ENCODE measurements around the gene POU6F1. TPM values are rescaled to one million over a fixed set of nuclear protein-coding genes. Genes with fewer than 3 reads are reported as not detected.

Gene POU6F1
- polyA plus RNA-seq, 3 donors = 0.65 to 5.2 TPM; not detected in 1

- Histone ChIP-seq H3K36me3 (replicated peaks in 1 of 2; ENCODE audit: control insufficient read depth in 1 of 2, insufficient read depth in 2 of 2, low read length in 2 of 2) (no peaks in the 10 kb centered on the region), H3K9ac (ENCODE audit: insufficient read depth, low read length, poor library complexity, severe bottlenecking) (no peak overlapping the region), H3K4me2 (replicated peaks; ENCODE audit: extremely low read depth, low read length, poor library complexity, severe bottlenecking) (no peak overlapping the region), H4K20me1 (ENCODE audit: insufficient read depth, low read length) (no peaks in the 10 kb centered on the region), H3K27ac (ENCODE audit: low read depth in 1 of 2, low read length in 2 of 2) (no peak overlapping the region), H3K9me3 (replicated peaks in 1 of 2; ENCODE audit: control insufficient read depth in 1 of 2, insufficient read depth in 1 of 2, low read length in 2 of 2) (no peaks in the 10 kb centered on the region), H2AFZ (ENCODE audit: insufficient read depth, low read depth, low read length, poor library complexity, severe bottlenecking) (no peak overlapping the region), H3K27me3 (ENCODE audit: control insufficient read depth in 2 of 2, insufficient read depth in 2 of 2, low read length in 2 of 2) (no peaks in the 10 kb centered on the region), H3K4me1 (ENCODE audit: control insufficient read depth in 1 of 2, insufficient read depth in 2 of 2, low read length in 2 of 2) (no peaks in the 10 kb centered on the region), H3K79me2 (ENCODE audit: insufficient read depth, low read length) (no peaks in the 10 kb centered on the region), H3K4me3 (replicated peaks in 1 of 3; ENCODE audit: low read depth in 2 of 3, low read length in 3 of 3) (no peak overlapping the region)
- Mint-ChIP-seq H3K9me3 (peaks cover 0 to 2% (median 0%) of the 10 kb centered on the region in 7 donors), H3K4me3 (no peak overlapping the region), H3K27ac (no peak overlapping the region), H3K27me3 (ENCODE audit: low read depth in 3 of 3) (peaks cover 0 to 1% (median 0%) of the 10 kb centered on the region in 3 donors), H3K36me3 (peaks cover 1 to 4% of the 10 kb centered on the region in 2 donors), H3K4me1 (no peaks in the 10 kb centered on the region)
- WGBS (ENCODE audit: insufficient coverage) = 93% methylated on average over 14 of the region's 14 CpGs
- intact Hi-C loops (cut with micrococcal nuclease) = no loop called here
- DNase-seq = no peak
- TF ChIP-seq CTCF (IDR thresholded peaks at IDR 0.05) = no peak
These were observed 28.0 kb downstream of the POU6F1 start for GRCh38 chr12:51189790-51190355.

GRCh38 chr12:51188359-51189051, 29.4 kb downstream of the POU6F1 start:
- no peaks in the 10 kb centered on the region for H3K9me3 ChIP-seq (replicated peaks in 1 of 2; ENCODE audit: control insufficient read depth in 1 of 2, insufficient read depth in 1 of 2, low read length in 2 of 2)
- no peak overlapping the region for H3K4me3 Mint-ChIP-seq
- no peak overlapping the region for H2AFZ ChIP-seq (ENCODE audit: insufficient read depth, low read depth, low read length, poor library complexity, severe bottlenecking)
- no peak overlapping the region for H3K27ac ChIP-seq (ENCODE audit: low read depth in 1 of 2, low read length in 2 of 2)
- intact Hi-C loops (cut with micrococcal nuclease) = no loop called here
- peaks cover 1 to 4% of the 10 kb centered on the region in 2 donors for H3K36me3 Mint-ChIP-seq
- H3K4me2 ChIP-seq (replicated peaks; ENCODE audit: extremely low read depth, low read length, poor library complexity, severe bottlenecking) = no peak overlapping the region
- no peak for DNase-seq
- H3K9ac ChIP-seq (ENCODE audit: insufficient read depth, low read length, poor library complexity, severe bottlenecking) = no peak overlapping the region
- no peaks in the 10 kb centered on the region for H3K27me3 ChIP-seq (ENCODE audit: control insufficient read depth in 2 of 2, insufficient read depth in 2 of 2, low read length in 2 of 2)
- peaks cover 0 to 2% (median 1%) of the 10 kb centered on the region in 3 donors for H3K27me3 Mint-ChIP-seq (ENCODE audit: low read depth in 3 of 3)
- no peaks in the 10 kb centered on the region for H3K4me1 ChIP-seq (ENCODE audit: control insufficient read depth in 1 of 2, insufficient read depth in 2 of 2, low read length in 2 of 2)
- H3K9me3 Mint-ChIP-seq = peaks cover 0 to 2% (median 0%) of the 10 kb centered on the region in 7 donors
- no peaks in the 10 kb centered on the region for H3K79me2 ChIP-seq (ENCODE audit: insufficient read depth, low read length)
- peak overlapping the region in 1 of 7 donors; percentile 42 for H3K27ac Mint-ChIP-seq
- no peak overlapping the region for H3K4me3 ChIP-seq (replicated peaks in 1 of 3; ENCODE audit: low read depth in 2 of 3, low read length in 3 of 3)
- no peaks in the 10 kb centered on the region for H3K4me1 Mint-ChIP-seq
- 78% methylated on average over 4 of the region's 14 CpGs for WGBS (ENCODE audit: insufficient coverage)
- no peaks in the 10 kb centered on the region for H4K20me1 ChIP-seq (ENCODE audit: insufficient read depth, low read length)
- H3K36me3 ChIP-seq (replicated peaks in 1 of 2; ENCODE audit: control insufficient read depth in 1 of 2, insufficient read depth in 2 of 2, low read length in 2 of 2) = no peaks in the 10 kb centered on the region
- TF ChIP-seq CTCF (IDR thresholded peaks at IDR 0.05) = no peak

All from CD14-positive monocyte (primary cell).